Measurements from ENCODE around the gene CHCHD6. TPM values are rescaled to one million over a fixed set of nuclear protein-coding genes. Genes with fewer than 3 reads are reported as not detected.

The CHCHD6 gene
- total RNA-seq, 1 experiment from 2014 or later = 33.0 TPM

DNA sequence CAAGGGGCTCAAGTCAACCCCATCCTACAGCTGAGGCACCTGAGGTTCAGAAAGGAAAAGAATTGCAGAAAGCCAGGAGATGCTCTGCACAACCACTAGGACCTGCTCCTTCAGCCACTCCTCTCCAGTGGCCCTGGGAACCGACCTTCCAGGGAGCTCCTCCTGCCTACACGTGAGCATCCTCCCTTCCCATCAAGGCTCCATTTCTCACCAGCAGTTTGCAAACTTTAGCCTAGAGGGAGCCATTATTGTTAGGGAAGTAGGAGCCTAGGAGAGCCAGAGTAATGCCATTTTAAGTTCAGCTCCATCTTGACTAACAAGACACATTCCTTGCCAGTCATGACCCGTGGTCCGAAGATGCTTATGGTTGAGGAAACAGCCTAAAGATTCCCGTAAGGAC, 11.2 kb upstream of the CHCHD6 start:
- CTCF ChIA-PET = interaction anchor here (0.6 kb wide), 2 partner anchors 10 to 484 kb away, joined by 3 to 4 read pairs; no protein-coding TSS in a partner anchor
- no TSS peak for BruUV-seq (replicated peaks)
- H3K4me3 ChIP-seq (ENCODE audit: low read length) = no peak overlapping the region
- no peak overlapping the region for H2AFZ ChIP-seq (ENCODE audit: low read length)
- POLR2A ChIA-PET (ENCODE audit: unreplicated experiment) = no interaction called here
- no peak for ATAC-seq
- no peaks in the 10 kb centered on the region for H3F3A ChIP-seq (ENCODE audit: low read length, unreplicated experiment)
- no peaks in the 10 kb centered on the region for H3K9me3 ChIP-seq (ENCODE audit: low read length)
- H3K36me3 ChIP-seq (ENCODE audit: low read depth, low read length) = no peaks in the 10 kb centered on the region
- H3K79me2 ChIP-seq (ENCODE audit: low read length) = no peaks in the 10 kb centered on the region
- H3K4me2 ChIP-seq (ENCODE audit: low read length) = no peak overlapping the region
- no peaks in the 10 kb centered on the region for H3K9me2 ChIP-seq (replicated peaks; ENCODE audit: low read length)
- H3K27ac ChIP-seq (ENCODE audit: low read length) = no peak overlapping the region
- H3K4me1 ChIP-seq (ENCODE audit: insufficient read depth, low read length) = no peaks in the 10 kb centered on the region
- TF ChIP-seq EZH2 (IDR thresholded peaks at IDR 0.05; ENCODE audit: low read length, unreplicated experiment) (no peak), CTCF (conservative IDR thresholded peaks at IDR 0.05; ENCODE audit: low read depth, low read length) (no peak), EZH2phosphoT487 (IDR thresholded peaks at IDR 0.05; ENCODE audit: borderline replicate concordance, low read length) (no peak)
- H4K20me1 ChIP-seq (ENCODE audit: low read length) = no peaks in the 10 kb centered on the region
- intact Hi-C loops (cut with micrococcal nuclease) = no loop called here
- H3K27me3 ChIP-seq (ENCODE audit: low read length) = peaks cover 16% of the 10 kb centered on the region
- no peak for DNase-seq
- no peak overlapping the region for H3K9ac ChIP-seq (ENCODE audit: low read length)

DNA sequence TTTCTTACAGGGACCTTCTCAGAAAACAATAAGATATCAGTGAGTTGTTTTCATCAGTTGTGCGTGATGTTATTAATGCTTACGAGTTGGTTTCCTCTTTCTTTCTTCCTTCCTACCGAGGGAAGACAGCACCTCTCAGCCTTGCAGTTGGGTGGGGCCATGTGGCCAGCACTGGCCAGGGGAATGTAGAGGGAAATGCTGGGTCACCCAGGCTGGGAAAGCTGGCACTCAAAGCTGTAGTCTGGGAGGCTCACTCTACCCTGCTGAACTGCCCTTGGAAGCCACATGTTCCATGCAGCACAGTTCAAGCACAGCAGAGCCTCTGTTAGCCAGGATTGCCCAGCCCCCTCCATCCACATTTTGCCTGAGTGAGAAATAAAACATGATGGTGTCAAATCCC, 10.1 kb upstream of the CHCHD6 start:
- DNase-seq (no peak), ATAC-seq (no peak)
- Histone ChIP-seq H3K4me3 (ENCODE audit: low read length) (no peak overlapping the region), H2AFZ (ENCODE audit: low read length) (no peak overlapping the region), H4K20me1 (ENCODE audit: low read length) (no peaks in the 10 kb centered on the region), H3K4me1 (ENCODE audit: insufficient read depth, low read length) (no peaks in the 10 kb centered on the region), H3K27me3 (ENCODE audit: low read length) (peaks cover 16% of the 10 kb centered on the region), H3K4me2 (ENCODE audit: low read length) (no peak overlapping the region), H3K9me3 (ENCODE audit: low read length) (no peaks in the 10 kb centered on the region), H3K9ac (ENCODE audit: low read length) (no peak overlapping the region), H3K36me3 (ENCODE audit: low read depth, low read length) (no peaks in the 10 kb centered on the region), H3K9me2 (replicated peaks; ENCODE audit: low read length) (no peaks in the 10 kb centered on the region), H3K79me2 (ENCODE audit: low read length) (no peaks in the 10 kb centered on the region), H3F3A (ENCODE audit: low read length, unreplicated experiment) (no peaks in the 10 kb centered on the region), H3K27ac (ENCODE audit: low read length) (no peak overlapping the region)
- intact Hi-C loops (cut with micrococcal nuclease) = no loop called here
- TF ChIP-seq EZH2phosphoT487 (IDR thresholded peaks at IDR 0.05; ENCODE audit: borderline replicate concordance, low read length) (no peak), CTCF (conservative IDR thresholded peaks at IDR 0.05; ENCODE audit: low read depth, low read length) (no peak), EZH2 (IDR thresholded peaks at IDR 0.05; ENCODE audit: low read length, unreplicated experiment) (no peak)
- ChIA-PET CTCF (no interaction called here), POLR2A (ENCODE audit: unreplicated experiment) (no interaction called here)
- BruUV-seq (replicated peaks) = no TSS peak

- Histone ChIP-seq H3K9ac (ENCODE audit: low read length) (no peak overlapping the region), H3K4me2 (ENCODE audit: low read length) (no peak overlapping the region), H3F3A (ENCODE audit: low read length, unreplicated experiment) (no peaks in the 10 kb centered on the region), H3K4me1 (ENCODE audit: insufficient read depth, low read length) (no peaks in the 10 kb centered on the region), H3K27ac (ENCODE audit: low read length) (no peak overlapping the region), H3K4me3 (ENCODE audit: low read length) (no peak overlapping the region), H2AFZ (ENCODE audit: low read length) (no peak overlapping the region), H3K27me3 (ENCODE audit: low read length) (peaks cover 16% of the 10 kb centered on the region), H3K79me2 (ENCODE audit: low read length) (no peaks in the 10 kb centered on the region), H4K20me1 (ENCODE audit: low read length) (no peaks in the 10 kb centered on the region), H3K36me3 (ENCODE audit: low read depth, low read length) (no peaks in the 10 kb centered on the region), H3K9me2 (replicated peaks; ENCODE audit: low read length) (no peaks in the 10 kb centered on the region), H3K9me3 (ENCODE audit: low read length) (no peaks in the 10 kb centered on the region)
- ChIA-PET POLR2A (ENCODE audit: unreplicated experiment) (no interaction called here), CTCF (no interaction called here)
- intact Hi-C loops (cut with micrococcal nuclease) = no loop called here
- DNase-seq = no peak
- no TSS peak for BruUV-seq (replicated peaks)
- ATAC-seq = no peak
- TF ChIP-seq EZH2 (IDR thresholded peaks at IDR 0.05; ENCODE audit: low read length, unreplicated experiment) = no peak
- no peak for TF ChIP-seq CTCF (conservative IDR thresholded peaks at IDR 0.05; ENCODE audit: low read depth, low read length)
- no peak for TF ChIP-seq EZH2phosphoT487 (IDR thresholded peaks at IDR 0.05; ENCODE audit: borderline replicate concordance, low read length)
These were observed 7.3 kb upstream of the CHCHD6 start for GRCh38 chr3:126696701-126697267.

Data from PC-3 (cell line).